GM12892 (cell line): ENCODE measurements around the gene BPTF.
"Not testable (repeated sequence)": the region's sequence is repeated elsewhere in the genome, so short reads cannot be mapped to it uniquely, and the experiment has no call there.

ENCODE experiments used
- DNase-seq: peaks from one replicate; pipeline ENCODE4 v3.0.0; 2011; ENCODE audit not compliant: insufficient read length
- FAIRE-seq: peaks from 2 replicates; lab custom pipeline; 2011; peaks lifted over from hg19 to GRCh38; lab: Jason Lieb, UNC
- POLR2A ChIP-seq: IDR thresholded peaks from 2 replicates; pipeline ENCODE4 v1.6.1; 2011; ENCODE audit warnings: low read depth, low read length, control low read depth
- POLR2AphosphoS5 ChIP-seq: IDR thresholded peaks from 2 replicates; pipeline ENCODE4 v1.6.1; 2011; ENCODE audit warnings: low read depth, low read length, control low read depth
- TAF1 ChIP-seq: IDR thresholded peaks from 2 replicates; pipeline ENCODE4 v1.6.1; 2011; ENCODE audit warnings: low read depth, mild to moderate bottlenecking, control low read depth, low read length, borderline replicate concordance

The BPTF gene

GRCh38 chr17:67970783-67971182 lies 145.5 kb downstream of the BPTF start:
- no peak for DNase-seq
- no peak for FAIRE-seq
- TF ChIP-seq TAF1: no peak
- no peak for TF ChIP-seq POLR2AphosphoS5
- TF ChIP-seq POLR2A: no peak

DNA sequence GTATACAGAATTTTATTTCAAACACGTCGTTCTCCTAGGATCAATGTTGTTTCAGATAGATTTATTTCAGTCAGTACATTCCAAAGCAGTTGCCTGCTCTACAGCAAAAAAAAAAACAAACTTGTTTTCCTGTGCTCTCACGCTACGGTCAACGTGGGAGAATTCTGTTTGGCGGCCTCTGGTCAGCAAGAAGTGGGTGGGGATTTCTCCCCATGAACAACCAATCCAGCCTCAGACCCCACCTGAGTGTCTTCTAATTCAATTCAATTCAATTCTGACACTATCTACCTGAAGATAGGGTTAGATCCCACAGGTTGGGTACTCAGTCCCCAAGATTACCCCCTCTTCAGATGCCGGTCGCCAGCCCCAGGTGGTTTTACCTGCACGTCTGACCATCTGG lies 148.9 kb downstream of the BPTF start:
- TF ChIP-seq TAF1 (no peak), POLR2A (no peak), POLR2AphosphoS5 (no peak)
- DNase-seq (no peak), FAIRE-seq (no peak)

GRCh38 chr17:67974598-67975066 lies 149.3 kb downstream of the BPTF start:
- DNase-seq (no peak), FAIRE-seq (peak; percentile 64)
- TF ChIP-seq TAF1 (no peak), POLR2AphosphoS5 (no peak), POLR2A (no peak)

DNA sequence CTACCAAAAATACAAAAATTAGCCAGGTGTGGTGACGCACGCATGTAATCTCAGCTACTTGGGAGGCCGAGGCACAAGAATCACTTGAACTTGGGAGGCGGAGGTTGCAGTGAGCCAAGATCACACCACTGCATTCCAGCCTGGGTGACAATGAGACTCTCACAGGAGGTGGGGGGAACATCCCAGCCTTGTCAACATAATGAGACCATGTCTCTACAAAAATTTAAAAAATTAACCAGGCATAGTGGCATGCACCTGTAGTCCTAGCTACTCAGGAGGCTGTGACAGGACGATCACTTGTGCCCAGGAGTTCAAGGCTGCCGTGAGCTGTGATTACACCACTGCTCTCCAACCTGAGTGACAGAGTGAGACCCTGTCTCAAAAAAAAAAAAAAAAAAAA lies 151.0 kb downstream of the BPTF start:
- not testable (repeated sequence) for DNase-seq, FAIRE-seq

GRCh38 chr17:67980456-67980855 lies 155.2 kb downstream of the BPTF start:
- no peak for DNase-seq
- no peak for TF ChIP-seq POLR2A
- no peak for TF ChIP-seq TAF1
- no peak for TF ChIP-seq POLR2AphosphoS5
- no peak for FAIRE-seq

DNA sequence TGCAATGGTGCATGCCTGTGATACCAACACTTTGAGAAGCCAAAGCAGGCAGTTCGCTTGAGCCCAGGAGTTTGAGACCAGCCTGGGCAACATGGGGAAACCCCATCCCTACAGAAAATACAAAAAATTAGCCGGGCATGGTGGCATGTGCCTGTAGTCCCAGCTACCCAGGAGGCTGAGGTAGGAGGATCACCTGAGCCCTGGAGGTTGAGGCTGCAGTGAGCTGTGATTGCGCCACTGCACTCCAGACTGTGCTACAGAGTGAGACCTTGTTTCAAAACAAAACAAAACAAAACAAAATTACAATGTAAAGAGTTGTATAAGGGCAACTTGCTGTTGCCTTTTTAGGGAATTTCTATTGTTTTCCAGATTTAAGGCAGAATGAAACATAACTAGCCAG lies 155.6 kb downstream of the BPTF start:
- not testable (repeated sequence) for DNase-seq, FAIRE-seq

DNA sequence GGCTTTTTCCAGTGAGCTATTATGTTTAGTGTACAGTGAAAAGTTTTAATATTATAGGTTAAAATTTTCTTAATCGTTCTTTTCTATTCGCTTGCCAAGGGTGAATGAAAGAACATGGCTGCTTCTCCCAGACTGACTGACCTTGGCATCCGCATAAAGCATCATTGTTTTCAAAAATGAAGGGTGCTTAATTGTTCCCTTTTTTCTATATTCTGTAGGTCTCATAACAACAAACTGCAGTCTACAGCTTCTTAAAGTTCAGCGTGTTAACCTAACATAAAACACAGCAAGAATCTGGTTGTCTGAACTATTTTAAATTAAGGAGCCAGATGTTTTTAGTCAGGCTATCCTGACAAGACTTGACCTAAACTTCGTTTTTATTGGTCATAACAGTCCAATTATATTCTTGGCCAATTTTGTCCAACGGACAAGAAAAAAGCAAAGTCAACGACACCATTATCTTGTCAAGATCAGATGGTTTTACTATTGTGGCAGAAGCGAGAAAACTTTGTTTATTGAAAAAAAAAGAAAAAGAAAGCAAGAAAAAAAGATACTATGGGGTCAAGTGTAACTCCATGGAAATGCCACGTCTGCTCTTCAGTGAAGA lies 156.8 kb downstream of the BPTF start:
- FAIRE-seq: no peak
- no peak for TF ChIP-seq TAF1
- no peak for TF ChIP-seq POLR2AphosphoS5
- DNase-seq: no peak

- FAIRE-seq: no peak
- no peak for DNase-seq
- TF ChIP-seq POLR2AphosphoS5 (no peak), TAF1 (no peak), POLR2A (no peak)
Observed at GRCh38 chr17:67982686-67983382, 157.5 kb downstream of the BPTF start.

DNA sequence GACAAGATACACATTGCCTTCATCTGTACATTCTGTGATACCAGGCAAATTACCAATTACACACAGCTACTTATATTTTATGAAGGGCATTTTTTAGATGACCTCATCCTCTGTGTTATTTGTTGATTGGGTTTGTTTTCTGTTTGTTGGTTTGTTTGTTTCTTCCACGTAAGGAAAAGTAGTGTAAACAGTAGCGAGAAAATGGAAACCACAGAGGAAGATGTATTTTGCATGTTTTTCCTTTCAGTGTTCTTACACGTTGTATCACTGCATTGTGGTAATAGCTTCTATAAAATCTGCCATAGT lies 158.0 kb downstream of the BPTF start:
- FAIRE-seq: no peak
- TF ChIP-seq TAF1 (no peak), POLR2A (no peak), POLR2AphosphoS5 (no peak)
- no peak for DNase-seq

DNA sequence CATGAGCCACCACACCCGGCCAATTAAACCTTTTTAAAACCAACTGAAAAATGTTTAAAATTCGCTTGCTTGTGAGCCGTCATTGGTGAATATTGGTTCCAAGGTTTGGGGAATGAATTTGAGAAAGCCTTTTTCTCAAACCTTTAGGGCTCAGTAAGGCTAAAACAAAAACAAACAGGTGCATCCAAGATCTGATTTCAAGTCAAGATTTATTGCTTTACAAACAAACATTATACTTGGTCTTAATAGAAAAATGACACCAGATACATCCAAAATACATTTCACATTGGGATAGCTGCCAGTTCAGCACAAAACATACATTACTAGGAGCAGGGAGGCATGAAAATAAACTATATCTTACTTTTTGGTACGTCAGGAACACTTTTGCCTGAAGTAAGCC lies 165.6 kb downstream of the BPTF start:
- FAIRE-seq (no peak), DNase-seq (no peak)
- TF ChIP-seq TAF1 (no peak), POLR2A (no peak), POLR2AphosphoS5 (no peak)

GRCh38 chr17:67992548-67993152 lies 167.3 kb downstream of the BPTF start:
- no peak for TF ChIP-seq TAF1
- TF ChIP-seq POLR2A: no peak
- no peak for TF ChIP-seq POLR2AphosphoS5
- FAIRE-seq: peak; percentile 27
- DNase-seq: no peak

- peak; percentile 94 for FAIRE-seq
Observed at GRCh38 chr17:67993153-67993997, 168.1 kb downstream of the BPTF start.

GRCh38 chr17:67993998-67994361 lies 168.7 kb downstream of the BPTF start:
- peak; percentile 29 for DNase-seq
- no peak for FAIRE-seq
- TF ChIP-seq TAF1 (no peak), POLR2A (no peak), POLR2AphosphoS5 (no peak)

More at GRCh38 chr17:67993153-67993997, 168.1 kb downstream of the BPTF start:
- DNase-seq: peak; percentile 65
- TF ChIP-seq TAF1: no peak
- peak; percentile 55; the same call in 1 of the 2 replicates for TF ChIP-seq POLR2A
